K562 (cell line): ENCODE results near the gene OCRL. TPM values are rescaled to one million over a fixed set of nuclear protein-coding genes. Genes with fewer than 3 reads are reported as not detected.

Experiments
- polyA plus RNA-seq, 8 experiments: library from polyadenylated mRNA; depleted of rRNA in 4 of 8; stranded (reverse) in 5 of 8; unstranded in 3 of 8; fragments of >200 nt; fragmentation: Nextera tagmentation in 2 of 8; fragmentation: Illumina TruSeq in 1 of 8; extraction: Ambion mirVana in 2 of 8; extraction: Trizol in 1 of 8; gene quantifications; 2 replicates each; pipeline versions ENCODE4 v1.2.1 to v1.2.3, GENCODE V29; 2011 to 2014; ENCODE audit warnings: inconsistent platforms in 1 of 8, missing spikeins in 1 of 8
- total RNA-seq, 7 experiments: library from RNA; depleted of rRNA in 6 of 7; stranded (reverse); fragments of >200 nt in 6 of 7; fragmentation: Illumina TruSeq in 2 of 7; extraction: Trizol in 2 of 7; gene quantifications; 2 replicates each; pipeline versions ENCODE4 v1.2.1 to v1.2.3, GENCODE V29; 2011 to 2021; ENCODE audit warnings: low replicate concordance in 1 of 7
- TF ChIP-seq, protein P1 (sequence below), 2 experiments: fragments of 450-650 bp; formaldehyde crosslinking in 1 of 2; IDR thresholded peaks; 2 replicates each; pipeline versions ENCODE4 v1.4.0 to v1.6.1; 2014 to 2020; ENCODE audit warnings: mild to moderate bottlenecking in 2 of 2, borderline replicate concordance in 1 of 2, low read depth in 1 of 2

The OCRL gene
- total and polyA plus RNA-seq, 9 of the 15 experiments (the other 6 are each of a cell fraction or from before 2014, with no cell fraction given): 2.2 to 23.4 (median 11.9) TPM

DNA sequence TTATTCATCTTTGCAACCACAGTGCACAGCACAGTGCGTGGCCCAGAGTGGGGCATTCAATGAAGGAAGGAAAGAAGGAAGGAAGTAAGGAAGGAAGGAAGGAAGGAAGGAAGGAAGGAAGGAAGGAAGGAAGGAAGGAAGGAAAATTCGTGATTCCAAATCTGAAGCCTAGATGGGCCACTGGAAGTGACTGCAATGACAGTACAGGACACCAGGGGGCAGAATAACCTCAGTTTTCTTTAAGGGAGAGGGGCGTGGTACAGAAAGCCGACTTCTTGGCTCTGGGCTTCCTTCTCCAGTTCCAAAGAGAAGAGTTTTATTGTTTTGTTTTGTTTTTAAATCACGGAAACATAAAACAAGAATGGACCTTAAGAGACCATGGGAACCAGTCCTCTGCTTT, 66.9 kb downstream of the OCRL start (continued):
- TF ChIP-seq, protein P1, sequence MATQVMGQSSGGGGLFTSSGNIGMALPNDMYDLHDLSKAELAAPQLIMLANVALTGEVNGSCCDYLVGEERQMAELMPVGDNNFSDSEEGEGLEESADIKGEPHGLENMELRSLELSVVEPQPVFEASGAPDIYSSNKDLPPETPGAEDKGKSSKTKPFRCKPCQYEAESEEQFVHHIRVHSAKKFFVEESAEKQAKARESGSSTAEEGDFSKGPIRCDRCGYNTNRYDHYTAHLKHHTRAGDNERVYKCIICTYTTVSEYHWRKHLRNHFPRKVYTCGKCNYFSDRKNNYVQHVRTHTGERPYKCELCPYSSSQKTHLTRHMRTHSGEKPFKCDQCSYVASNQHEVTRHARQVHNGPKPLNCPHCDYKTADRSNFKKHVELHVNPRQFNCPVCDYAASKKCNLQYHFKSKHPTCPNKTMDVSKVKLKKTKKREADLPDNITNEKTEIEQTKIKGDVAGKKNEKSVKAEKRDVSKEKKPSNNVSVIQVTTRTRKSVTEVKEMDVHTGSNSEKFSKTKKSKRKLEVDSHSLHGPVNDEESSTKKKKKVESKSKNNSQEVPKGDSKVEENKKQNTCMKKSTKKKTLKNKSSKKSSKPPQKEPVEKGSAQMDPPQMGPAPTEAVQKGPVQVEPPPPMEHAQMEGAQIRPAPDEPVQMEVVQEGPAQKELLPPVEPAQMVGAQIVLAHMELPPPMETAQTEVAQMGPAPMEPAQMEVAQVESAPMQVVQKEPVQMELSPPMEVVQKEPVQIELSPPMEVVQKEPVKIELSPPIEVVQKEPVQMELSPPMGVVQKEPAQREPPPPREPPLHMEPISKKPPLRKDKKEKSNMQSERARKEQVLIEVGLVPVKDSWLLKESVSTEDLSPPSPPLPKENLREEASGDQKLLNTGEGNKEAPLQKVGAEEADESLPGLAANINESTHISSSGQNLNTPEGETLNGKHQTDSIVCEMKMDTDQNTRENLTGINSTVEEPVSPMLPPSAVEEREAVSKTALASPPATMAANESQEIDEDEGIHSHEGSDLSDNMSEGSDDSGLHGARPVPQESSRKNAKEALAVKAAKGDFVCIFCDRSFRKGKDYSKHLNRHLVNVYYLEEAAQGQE (IDR thresholded peaks at IDR 0.05; ENCODE audit: borderline replicate concordance): peak; percentile 76
- TF ChIP-seq, protein P1 (CRISPR knock-in tag; IDR thresholded peaks at IDR 0.05; ENCODE audit: low read depth): no peak
